ENCODE measurements around the gene MED15. TPM values are rescaled to one million over a fixed set of nuclear protein-coding genes. Genes with fewer than 3 reads are reported as not detected.
A peak's percentile ranks its signal among the peaks of the same experiment; 100 is the strongest.

MED15 gene
- total and polyA plus RNA-seq, 7 donors: 25.8 to 86.8 (median 37.5) TPM

DNA sequence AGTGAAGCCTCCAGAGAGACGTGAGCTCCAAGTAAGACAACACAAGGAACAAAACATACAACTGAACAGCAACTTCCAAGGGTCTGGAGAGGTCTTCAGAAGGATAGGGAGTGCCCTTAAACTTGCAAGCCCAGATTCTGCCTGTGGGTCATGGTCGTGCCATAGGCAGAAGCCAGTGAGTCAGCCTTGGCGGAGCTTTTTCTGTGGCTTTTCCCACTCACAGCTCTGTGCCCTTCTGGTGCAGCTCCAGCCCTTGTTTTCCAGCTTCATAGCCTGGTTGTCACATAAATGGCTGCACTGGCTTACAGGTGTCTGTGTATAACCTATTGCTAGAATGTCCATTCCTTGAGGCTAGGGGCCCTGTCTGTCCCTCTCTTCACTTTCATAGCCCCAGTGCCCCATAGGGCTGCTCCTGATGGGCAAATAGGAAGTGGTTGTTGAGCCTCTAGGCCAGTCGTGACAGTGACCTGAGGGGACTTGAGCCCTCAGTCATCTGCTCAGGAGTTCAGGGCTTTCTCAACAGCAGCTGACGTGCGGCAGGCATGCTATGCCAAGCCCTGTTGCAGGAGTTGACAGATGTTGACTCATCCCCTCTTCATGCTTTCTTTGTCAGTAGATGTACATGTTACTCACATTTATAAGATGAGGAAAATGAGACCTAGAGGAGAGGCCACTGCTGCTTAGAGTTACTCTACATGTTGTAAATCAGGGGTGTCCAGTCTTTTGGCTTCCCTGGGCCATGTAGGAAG lies 7.4 kb downstream of the MED15 start:
- Histone ChIP-seq H3K27ac (peak overlapping the region in 3 of 4 donors; percentile 26 to 50 (median 44)), H3K4me1 (peaks cover 0 to 67% (median 53%) of the 10 kb centered on the region in 4 donors), H3K4me3 (no peak overlapping the region), H3K27me3 (no peaks in the 10 kb centered on the region), H3K9me3 (no peaks in the 10 kb centered on the region), H3K36me3 (peaks cover 0 to 11% (median 0%) of the 10 kb centered on the region in 4 donors)
- TF ChIP-seq POLR2A (IDR thresholded peaks at IDR 0.05) (no peak), EP300 (IDR thresholded peaks at IDR 0.05) (no peak), POLR2AphosphoS5 (IDR thresholded peaks at IDR 0.05) (no peak)
- TF ChIP-seq, protein P1, sequence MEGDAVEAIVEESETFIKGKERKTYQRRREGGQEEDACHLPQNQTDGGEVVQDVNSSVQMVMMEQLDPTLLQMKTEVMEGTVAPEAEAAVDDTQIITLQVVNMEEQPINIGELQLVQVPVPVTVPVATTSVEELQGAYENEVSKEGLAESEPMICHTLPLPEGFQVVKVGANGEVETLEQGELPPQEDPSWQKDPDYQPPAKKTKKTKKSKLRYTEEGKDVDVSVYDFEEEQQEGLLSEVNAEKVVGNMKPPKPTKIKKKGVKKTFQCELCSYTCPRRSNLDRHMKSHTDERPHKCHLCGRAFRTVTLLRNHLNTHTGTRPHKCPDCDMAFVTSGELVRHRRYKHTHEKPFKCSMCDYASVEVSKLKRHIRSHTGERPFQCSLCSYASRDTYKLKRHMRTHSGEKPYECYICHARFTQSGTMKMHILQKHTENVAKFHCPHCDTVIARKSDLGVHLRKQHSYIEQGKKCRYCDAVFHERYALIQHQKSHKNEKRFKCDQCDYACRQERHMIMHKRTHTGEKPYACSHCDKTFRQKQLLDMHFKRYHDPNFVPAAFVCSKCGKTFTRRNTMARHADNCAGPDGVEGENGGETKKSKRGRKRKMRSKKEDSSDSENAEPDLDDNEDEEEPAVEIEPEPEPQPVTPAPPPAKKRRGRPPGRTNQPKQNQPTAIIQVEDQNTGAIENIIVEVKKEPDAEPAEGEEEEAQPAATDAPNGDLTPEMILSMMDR (IDR thresholded peaks at IDR 0.05): no peak
- 79 to 81% methylated on average over 6 of the region's 6 CpGs for WGBS, 2 donors
- intact Hi-C loops (cut with DNase I): no loop called here
- no peak for DNase-seq

DNA sequence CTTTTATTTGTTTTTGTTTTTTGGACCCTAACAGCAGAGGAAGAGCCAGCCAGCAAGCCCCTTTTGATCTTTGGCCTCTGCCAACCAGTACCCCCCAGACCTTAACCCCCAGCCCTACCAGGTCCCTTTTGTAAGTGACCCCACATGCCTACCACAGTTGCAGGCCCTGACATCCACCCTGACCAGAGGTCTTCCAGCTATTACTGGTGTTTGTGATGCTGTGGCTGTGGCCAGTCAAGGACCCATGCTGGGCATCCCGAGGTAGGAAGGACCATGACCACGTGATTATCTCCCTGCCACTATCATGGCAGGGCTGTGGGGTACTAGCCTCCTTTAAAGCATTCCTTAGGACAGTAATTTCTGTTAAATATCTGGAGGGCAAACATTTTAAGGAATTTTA lies 9.0 kb downstream of the MED15 start:
- no peak for TF ChIP-seq POLR2AphosphoS5 (IDR thresholded peaks at IDR 0.05)
- TF ChIP-seq EP300 (IDR thresholded peaks at IDR 0.05): no peak
- TF ChIP-seq, protein P1 (IDR thresholded peaks at IDR 0.05): no peak
- TF ChIP-seq POLR2A (IDR thresholded peaks at IDR 0.05): no peak
- DNase-seq: no peak
- Histone ChIP-seq H3K27me3 (no peaks in the 10 kb centered on the region), H3K4me3 (no peak overlapping the region), H3K27ac (no peak overlapping the region), H3K36me3 (peaks cover 0 to 19% (median 3%) of the 10 kb centered on the region in 4 donors), H3K4me1 (peaks cover 0 to 61% (median 47%) of the 10 kb centered on the region in 4 donors), H3K9me3 (no peaks in the 10 kb centered on the region)
- intact Hi-C loops (cut with DNase I): no loop called here
- WGBS, 2 donors: 94 to 95% methylated on average over 2 of the region's 2 CpGs

DNA sequence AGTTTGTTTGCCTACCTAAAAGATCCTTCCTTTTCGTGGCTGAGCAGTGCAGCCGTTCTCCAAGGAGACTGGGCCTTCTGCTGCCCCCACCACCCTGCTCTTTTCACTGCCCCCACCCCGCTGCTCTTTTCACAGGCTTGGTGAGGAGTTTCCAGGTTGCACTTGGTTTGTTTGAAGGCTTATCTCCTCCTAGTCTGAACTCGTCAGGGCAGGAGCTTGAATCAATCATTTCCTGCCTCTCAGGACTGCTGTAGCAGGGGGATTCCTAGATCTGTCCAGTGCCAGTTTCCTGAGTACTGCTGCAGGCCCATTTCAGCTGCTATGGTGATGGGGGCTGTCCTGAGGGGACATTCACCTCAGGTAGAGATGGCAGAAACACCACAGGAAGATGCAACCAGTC lies 10.0 kb downstream of the MED15 start:
- intact Hi-C loops (cut with DNase I): no loop called here
- no peak for TF ChIP-seq EP300 (IDR thresholded peaks at IDR 0.05)
- TF ChIP-seq, protein P1 (IDR thresholded peaks at IDR 0.05): no peak
- TF ChIP-seq POLR2A (IDR thresholded peaks at IDR 0.05): no peak
- no peak for TF ChIP-seq POLR2AphosphoS5 (IDR thresholded peaks at IDR 0.05)
- H3K4me1 ChIP-seq: peaks cover 0 to 52% (median 41%) of the 10 kb centered on the region in 4 donors
- 75 to 77% methylated on average over 4 of the region's 4 CpGs for WGBS, 2 donors
- no peak overlapping the region for H3K27ac ChIP-seq
- no peaks in the 10 kb centered on the region for H3K9me3 ChIP-seq
- no peak overlapping the region for H3K4me3 ChIP-seq
- no peak for DNase-seq
- H3K36me3 ChIP-seq: peaks cover 0 to 19% (median 3%) of the 10 kb centered on the region in 4 donors
- no peaks in the 10 kb centered on the region for H3K27me3 ChIP-seq

DNA sequence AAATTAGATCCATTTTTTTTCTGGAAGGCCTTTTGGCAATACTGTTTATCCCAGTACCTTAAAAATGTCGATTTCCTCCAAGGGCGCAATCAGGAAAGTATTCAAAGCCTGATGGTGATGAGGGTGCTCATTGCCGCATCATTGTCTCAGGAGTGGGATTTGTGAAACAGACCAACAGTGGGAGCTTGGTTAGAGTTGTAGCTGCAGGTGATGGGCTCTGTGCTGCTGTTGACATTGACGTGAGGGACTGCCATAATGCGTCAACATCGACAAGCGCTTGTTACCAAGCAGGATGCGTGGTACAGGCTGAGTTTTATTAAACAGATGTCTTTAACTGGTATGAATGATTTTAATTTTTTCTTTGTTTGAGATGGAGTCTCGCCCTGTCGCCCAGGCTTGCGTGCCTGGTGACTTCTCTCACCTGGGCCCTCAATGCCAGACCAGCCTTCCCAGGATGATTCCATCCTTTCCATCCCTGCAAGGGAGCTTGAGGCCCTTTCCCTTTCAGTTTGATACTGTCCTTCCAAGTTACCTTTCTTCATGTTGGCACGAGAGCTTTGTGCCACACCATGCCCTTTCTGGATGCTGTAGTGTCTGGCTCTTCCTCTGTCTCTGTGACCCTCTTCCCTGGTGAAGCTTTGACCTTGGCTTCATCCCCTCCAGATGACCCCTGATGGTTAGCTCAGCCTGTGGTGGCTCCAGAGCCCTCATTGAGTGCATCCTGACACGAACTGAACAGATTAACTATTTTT lies 10.6 kb downstream of the MED15 start:
- intact Hi-C loops (cut with DNase I): no loop called here
- peaks cover 0 to 19% (median 3%) of the 10 kb centered on the region in 4 donors for H3K36me3 ChIP-seq
- no peak overlapping the region for H3K27ac ChIP-seq
- H3K4me1 ChIP-seq: peaks cover 0 to 58% (median 46%) of the 10 kb centered on the region in 4 donors
- DNase-seq: no peak
- no peaks in the 10 kb centered on the region for H3K27me3 ChIP-seq
- H3K4me3 ChIP-seq: no peak overlapping the region
- no peak for TF ChIP-seq EP300 (IDR thresholded peaks at IDR 0.05)
- TF ChIP-seq, protein P1 (IDR thresholded peaks at IDR 0.05): no peak
- no peak for TF ChIP-seq POLR2A (IDR thresholded peaks at IDR 0.05)
- no peak for TF ChIP-seq POLR2AphosphoS5 (IDR thresholded peaks at IDR 0.05)
- WGBS, 2 donors: 87 to 89% methylated on average over 13 of the region's 13 CpGs
- no peaks in the 10 kb centered on the region for H3K9me3 ChIP-seq

All from sigmoid colon (tissue), 7 donors.